HG02943 (cell line): Measurements from ENCODE around the gene ZNF662.

Source experiments
- ATAC-seq: cut with Tn5 transposase; IDR thresholded peaks from one replicate; pipeline ENCODE4 v1.9.1; 2021; ENCODE audit warnings: mild to moderate bottlenecking, low read depth, moderate library complexity; ENCODE audit not compliant: unreplicated experiment

Gene ZNF662

DNA sequence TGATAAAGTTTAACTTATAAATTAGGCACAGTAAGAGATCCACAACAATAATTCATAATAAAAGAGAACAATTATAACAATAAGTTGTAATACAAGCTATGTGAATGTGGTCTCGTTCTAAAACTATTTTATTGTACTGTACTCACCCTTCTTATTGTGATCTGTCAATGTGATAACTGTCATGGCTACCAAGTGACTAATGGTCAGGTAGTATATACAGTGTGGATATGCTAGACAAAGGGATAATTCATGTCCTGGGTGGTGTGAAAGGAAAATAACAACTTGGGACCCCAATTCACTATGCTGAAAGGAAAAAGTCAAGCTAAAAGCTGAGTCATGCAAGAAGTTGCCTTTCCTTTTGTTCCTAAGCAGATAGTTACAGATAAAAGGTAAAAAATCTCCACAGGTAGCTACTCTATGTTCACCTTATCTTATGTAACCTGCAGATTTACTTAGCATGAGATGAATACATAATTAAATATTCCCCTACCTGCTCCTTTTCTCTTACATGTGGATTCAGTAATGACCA, 19.6 kb upstream of the ZNF662 start:
- no peak for ATAC-seq

DNA sequence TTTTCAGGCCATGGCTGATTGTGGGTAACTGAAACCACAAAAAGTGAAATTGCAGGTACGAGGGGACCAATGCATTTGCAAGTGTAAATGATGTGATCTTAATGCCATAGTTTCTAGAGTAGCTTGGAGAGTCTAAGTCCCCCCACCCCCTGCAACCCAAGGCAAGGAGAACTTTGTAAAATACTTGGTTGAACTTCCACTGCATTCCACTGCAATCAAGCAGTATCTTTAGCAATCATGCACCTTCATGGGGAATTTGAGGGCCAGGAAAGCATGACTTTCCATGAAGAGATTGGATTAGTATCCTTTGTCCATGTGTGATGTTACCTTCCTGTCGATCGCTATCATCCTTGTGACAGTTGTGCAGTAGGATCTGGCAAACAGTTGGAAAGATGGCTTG, 18.9 kb upstream of the ZNF662 start:
- no peak for ATAC-seq

DNA sequence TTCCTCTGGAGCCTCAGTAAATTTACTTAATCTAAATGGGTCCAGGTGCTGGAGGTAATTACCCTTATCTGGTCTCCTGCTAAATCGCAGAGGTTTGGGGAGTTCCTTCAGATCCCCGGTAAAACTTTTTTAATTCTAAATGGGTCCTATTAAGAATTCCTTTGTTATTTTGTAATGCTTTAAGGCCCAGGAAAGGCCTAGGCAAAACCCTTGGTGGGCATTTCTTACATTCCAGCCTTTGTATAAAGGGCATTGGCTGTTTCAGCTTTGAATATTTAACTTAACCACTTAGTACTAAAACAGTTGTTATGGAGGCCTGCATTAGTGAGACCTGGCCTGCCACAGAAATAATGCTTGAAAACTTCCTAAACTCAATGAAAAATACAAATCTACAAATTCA, 14.9 kb upstream of the ZNF662 start:
- no peak for ATAC-seq

DNA sequence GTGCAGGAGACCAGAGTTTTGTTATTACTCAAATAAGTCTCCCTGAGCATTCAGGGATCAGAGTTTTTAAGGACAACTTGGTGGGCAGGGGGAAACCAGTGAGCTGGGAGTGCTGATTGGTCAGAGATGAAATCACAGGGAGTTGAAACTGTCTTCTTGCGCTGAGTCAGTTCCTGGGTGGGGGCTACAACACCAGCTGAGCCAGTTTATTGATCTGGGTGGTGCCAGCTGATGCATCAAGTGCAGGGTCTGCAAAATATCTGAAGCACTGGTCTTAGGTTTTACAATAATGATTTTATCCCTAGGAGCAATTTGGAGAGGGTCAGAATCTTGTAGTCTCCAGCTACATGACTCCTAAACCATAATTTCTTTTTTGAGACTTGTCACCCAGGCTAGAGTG, 13.8 kb upstream of the ZNF662 start:
- ATAC-seq = no peak

DNA sequence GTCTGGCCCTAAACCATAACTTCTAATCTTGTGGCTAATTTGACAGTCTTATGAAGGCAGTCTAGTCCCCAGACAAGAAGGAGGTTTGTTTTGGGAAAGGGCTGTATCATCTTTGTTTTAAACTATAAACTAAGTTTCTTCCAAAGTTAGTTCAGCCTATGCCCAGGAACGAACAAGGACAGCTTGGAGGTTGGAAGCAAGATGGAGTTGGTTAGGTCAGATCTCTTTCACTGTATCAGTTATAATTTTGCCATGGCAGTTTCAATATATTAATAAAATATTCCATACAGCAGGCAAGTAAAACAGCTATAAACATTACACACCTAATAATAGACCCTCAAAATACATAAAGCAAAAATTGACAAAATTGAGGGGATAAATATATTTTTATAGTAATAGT, 13.1 kb upstream of the ZNF662 start:
- no peak for ATAC-seq

DNA sequence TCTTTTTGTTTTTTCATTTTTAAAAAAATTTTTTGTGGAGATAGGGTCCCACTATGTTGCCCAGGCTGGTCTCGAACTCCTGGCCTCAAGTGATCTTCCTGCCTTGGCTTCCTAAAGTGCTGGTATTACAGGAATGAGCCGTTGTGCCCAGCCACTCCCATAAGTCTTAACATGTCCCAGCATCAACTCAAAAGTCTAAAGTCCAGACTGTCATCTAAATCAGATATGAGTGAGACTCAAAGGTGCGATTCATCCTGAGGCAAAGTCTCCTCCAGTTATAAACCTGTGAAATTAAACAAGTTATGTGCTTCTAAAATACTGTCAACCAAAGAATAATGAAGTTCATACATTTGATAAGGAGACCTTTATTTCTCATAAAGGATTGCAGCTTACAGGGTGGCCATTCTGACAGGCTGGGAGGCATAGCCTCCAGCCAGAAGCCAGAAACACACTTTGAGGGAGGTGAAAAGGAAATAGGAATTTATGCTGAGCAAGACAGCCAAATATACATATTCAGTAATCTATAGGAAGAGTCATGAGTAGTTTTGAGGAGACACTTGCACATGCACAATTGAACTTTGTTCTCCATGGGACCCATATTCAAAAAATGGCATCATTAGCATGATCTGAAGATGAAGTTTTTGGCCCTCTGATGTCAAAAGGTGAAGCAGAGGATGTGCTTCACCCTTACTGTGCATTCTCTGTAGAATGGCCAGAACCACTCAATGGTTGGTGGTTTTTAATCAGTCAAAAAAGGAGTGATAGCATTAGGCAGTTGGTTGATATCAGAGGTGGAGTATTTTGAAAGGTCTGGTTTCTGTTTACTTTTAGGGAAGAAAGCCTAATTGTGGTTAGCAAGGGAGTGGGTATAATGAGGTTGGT, 11.0 kb upstream of the ZNF662 start:
- no peak for ATAC-seq

DNA sequence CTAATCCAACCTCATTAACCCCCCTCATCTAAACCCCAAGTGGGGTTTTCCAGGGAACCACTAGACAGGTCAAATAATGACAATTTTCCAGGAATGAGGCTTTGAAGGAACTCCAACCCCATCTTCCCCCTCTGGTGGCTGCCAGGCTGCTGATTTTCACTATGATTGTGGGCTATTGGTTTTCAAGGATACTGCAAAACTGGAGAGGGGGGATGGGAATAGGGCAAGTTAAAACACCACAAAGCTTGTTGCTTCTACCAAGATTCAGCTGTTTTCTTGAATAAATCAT, 10.4 kb upstream of the ZNF662 start:
- no peak for ATAC-seq

DNA sequence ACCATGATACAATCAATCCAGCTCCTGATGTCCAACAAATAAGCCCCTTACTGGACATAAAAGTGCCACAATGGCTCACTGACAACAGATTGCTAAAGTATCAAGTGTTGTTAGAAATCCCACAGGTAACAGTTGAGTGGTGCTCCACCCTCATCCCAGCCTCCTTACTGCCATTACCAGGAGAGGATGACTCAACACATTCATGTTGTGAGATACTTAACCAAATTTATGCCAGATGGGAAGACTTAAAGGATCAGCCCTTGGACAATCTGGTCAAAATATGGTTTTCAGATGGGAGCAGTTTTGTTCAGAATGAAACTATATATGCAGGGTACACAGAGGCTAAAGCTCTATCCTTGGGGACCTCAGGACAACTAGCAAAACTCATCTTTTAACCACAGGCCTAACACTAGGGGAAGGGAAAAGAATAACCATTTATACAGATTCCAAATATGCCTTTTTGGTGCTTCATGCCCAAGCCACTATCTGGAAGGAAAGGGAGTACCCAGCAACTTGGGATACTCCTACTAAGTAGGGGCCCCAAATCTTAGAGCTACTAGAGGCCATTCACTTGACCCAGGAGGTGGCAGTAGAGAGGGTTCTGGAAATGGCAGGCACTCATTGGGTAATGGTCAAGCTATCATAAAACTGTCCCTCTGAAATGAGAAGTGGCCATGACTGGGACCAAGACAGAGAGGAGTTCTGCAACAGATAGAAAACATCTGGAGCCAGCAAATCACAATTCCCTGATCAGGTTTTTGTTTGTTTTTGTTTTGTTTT, 6.9 kb upstream of the ZNF662 start:
- ATAC-seq = no peak

DNA sequence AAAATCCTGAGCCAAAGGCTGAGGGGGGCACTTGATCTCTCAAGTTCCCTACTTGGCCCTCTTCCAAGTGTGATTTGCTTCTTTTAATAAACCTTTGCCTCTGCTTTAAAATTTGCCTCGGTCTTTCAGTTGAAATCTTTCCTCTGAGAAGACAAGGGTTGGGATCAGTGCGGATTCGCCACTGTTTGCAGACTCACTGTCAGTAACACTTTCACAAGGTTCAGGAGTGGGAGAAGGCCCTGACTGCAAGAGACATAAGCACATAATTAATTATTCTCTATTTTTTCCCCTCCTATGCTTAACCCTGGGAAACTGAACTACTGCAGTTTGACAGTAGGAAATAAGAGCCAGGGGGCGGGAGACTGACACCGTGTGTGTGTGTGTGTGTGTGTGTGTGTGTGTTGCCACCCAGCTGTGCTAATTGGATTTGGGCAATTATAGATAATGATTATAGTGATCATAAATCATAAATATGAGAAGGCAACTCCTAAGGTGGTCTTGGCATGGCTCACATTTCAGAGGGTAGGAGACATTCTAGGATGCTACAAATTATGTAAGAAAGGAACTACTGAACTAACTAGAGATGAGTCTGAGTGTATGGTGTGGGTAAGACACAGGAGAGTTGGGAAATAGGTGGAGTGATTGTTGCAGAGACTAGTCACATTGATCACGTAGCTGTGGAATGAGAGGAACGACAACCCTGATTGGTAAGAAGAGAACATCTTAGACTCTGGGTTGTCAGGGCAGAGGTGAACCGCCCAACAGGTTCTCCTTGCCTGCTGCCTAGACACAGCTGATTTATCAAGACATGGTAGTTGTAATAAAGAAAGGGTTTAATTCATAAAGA, 5.5 kb upstream of the ZNF662 start:
- ATAC-seq = no peak

DNA sequence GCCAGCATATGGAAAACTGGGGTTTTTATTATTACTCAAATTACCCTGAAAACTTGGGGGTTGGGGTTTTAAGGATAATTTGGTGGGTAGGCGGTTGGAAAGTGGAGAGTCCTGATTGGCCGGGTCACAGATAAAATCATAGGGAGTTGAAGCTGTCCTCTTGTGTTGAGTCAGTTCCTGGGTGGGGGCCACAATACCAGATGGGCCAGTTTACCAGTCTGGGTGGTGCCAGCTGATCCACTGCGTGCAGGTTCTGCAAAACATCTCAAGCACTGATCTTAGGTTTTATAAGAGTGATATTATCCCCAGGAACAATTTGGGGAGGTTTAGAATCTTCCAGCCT, 4.9 kb upstream of the ZNF662 start:
- no peak for ATAC-seq

DNA sequence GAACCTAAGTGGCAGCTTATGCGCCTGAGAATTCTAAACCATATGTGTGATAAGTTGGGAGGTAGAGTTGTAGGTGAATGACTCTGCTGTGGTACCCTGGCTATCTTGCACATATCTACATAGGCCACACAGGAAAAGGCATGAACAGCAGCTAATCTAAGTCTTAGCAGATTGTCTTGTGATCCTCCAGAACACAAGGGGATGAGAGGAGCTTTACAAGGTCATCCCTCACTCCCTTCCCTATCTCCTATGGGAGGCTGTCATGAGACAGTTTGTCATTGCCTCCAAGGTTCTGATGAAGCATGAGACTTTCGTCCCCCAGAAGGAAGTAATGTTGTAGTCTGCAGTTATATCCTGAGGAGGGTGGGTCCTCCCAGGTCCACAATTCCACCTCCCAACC, 3.7 kb upstream of the ZNF662 start:
- ATAC-seq = no peak

DNA sequence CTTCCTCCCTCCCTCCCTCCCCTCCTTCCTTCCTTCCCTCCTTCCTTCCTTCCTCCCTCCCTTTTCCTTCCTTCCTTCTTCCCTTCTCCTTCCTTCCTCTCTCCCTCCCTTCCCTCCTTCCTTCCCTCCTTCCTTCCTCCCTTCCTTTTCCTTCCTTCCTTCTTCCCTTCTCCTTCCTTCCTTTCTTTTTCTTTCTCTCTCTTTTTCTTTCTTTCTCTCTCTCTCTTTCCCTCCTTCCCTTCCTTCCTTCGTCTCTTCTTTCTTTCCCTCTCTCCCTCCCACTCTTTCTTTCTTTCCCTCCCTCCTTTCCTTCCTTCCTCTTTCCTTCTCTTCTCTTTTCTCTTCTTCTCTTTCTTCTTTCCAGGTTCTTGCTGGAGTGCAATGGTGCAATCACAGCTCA, 1.9 kb upstream of the ZNF662 start:
- ATAC-seq = no peak

DNA sequence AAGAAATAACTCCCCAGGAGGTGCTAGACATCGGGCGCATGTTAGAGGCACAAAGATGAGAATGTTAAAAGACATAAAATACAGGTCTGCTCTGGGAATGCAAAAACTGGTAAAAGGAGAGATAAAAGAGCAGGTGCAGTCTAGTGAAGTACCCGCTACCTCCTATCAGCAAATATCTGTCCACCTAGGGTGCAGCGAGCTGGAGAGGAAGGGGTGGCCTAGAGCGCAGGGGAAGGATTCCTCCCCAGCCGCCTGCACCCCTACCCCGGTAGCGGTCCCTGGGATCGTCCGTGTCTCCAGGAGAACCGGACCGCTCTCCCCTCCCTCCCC, 237 bp upstream of the ZNF662 start:
- no peak for ATAC-seq

DNA sequence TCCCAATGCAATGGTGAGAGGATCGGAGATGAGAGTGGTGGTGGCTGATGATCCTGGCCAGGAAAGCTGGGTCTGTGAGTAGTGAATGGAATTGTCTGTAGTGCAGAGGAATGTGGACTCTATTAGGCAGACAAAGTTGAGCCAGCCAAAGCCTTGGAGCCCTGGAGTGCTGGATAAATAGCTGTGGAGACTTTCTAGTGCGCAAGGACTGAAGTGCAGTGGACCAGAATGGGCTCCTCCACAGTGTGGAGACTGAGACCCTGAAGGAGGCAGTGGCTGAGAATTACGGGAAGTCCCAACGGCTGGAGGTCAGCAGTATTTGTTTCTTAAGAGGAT, 874 bp downstream of the ZNF662 start:
- ATAC-seq = no peak

DNA sequence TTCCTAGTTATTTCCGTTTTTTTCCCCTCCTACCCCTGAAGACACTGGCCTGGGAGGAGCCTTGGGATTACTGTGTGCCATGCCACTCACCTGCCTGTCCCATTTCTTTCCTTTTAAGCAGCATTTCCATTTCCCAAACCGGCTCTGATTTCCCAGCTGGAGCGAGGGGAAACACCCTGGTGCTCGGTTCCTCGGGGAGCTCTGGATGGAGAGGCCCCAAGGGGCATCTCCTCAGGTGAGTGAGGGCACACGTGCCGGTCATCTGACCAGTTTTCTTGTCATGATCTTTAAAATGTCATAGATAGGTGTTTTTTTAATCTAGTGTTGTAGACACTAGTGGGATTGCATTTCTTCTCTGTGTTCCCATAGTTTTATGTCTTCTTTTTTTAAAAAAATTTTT, 2.7 kb downstream of the ZNF662 start:
- ATAC-seq = no peak

DNA sequence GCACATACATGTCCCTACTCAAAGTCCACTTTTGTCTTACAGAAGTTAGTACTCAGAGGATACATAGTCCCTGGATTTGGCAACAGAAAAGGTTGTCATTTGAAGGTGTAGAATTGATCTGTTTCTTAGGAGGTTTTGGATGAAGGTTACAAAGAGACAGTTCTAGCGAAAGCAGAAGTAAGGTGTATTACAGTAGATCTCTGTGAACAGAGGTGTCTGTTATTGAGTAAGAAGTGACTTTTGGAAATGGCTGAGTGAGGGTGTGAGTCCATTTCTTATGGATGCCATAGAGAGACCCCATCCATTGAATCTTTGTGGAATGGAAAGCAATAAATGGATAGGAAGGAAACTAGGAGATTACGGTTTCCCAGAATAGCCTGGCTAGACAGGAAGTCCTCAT, 5.6 kb downstream of the ZNF662 start:
- no peak for ATAC-seq

DNA sequence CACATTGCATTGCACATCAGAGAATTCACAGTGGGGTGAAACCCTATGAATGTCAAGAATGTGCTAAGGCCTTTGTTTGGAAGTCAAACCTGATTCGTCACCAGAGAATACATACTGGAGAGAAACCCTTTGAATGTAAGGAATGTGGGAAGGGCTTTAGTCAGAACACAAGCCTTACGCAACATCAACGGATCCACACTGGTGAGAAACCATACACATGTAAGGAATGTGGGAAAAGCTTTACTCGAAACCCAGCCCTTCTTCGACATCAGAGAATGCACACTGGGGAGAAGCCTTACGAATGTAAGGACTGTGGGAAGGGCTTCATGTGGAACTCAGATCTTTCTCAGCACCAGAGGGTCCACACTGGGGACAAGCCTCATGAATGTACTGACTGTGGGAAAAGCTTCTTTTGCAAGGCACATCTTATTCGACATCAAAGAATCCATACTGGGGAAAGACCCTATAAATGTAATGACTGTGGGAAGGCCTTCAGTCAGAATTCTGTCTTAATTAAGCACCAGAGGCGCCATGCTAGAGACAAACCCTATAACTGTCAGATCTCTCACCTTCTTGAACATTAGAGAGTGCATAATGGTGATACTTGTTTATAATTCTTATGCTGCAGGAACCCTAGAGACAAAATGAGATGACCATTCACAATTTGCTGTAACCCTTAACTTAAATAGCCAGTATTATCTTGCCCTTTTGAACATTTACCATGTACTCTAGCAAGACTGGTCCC, 9.0 kb downstream of the ZNF662 start:
- ATAC-seq = no peak

DNA sequence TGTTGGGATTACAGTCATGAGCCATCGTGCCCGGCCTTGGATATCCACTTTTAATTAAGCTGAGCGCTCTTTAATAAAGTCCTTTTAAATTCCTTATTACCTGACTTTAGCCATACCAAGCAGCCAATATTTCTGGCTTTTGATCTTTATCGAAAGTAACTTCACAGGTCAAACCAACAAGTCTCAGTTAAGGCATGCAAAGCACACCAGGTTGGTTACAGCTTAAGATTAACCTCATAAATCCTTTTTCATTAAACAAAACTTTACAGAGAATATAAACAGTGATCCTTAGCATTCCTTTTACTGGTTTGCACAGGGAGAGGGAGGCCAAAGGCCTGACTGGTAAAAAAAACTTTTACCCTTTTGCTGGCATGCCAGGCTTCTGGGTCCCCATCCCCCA, 17.7 kb downstream of the ZNF662 start:
- ATAC-seq = no peak

DNA sequence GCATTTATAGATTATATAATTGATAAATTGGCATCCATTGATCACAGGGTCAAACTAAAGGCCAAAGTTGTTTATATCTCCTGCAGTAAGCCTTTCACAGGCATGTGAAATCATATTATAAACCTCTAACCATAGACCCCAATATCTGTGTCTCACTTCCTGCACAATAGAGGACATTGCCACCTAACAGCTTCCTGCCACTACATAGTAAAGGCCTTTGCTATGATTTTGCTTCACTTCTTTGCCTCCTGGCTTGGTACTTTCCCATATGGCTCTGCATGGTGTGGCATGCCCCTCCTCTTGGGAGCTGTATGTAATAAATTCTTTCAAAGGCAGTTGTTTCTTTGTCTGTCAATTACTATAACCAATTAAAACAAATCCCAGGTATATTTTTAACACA, 20.4 kb downstream of the ZNF662 start:
- ATAC-seq = no peak

DNA sequence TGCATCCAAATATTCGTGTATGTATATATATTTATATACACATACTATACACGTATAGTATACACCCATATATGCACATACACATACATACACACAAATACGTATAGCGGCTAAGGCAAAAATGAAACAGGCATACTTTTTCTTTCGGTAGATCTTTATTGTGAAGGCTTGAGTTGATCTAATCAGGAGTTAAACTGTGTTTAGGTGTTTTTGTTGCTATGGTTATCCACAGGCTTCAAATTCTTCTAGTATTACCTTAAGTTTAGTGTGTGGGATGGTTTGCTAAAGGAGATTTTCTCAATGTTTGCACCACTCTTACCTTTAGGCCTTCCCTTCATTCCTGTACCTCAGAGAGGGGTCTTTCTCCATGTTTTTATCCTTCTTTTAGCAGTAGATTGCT, 28.2 kb downstream of the ZNF662 start:
- ATAC-seq = no peak

DNA sequence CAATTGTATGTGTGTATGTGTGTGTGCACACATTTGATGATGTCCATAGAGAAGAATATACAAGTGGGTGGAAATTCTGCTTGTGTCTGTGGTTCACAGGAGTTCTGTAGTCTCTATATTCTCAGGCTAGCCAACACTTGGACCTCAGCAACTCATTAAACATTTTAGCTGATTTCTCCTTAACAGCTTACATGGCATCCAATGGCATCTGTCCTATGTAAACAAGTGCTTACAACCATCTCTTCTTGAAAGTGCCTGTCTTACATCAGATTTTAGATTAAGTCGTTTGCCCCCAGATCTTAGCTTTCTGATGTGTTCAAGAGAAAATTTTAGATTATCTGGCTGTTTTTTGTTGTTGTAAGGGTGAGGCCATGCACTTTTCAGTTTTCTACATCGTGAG, 29.0 kb downstream of the ZNF662 start:
- ATAC-seq = no peak
